IMR-90 (cell line): ENCODE data around the gene ZNF521. TPM values are rescaled to one million over a fixed set of nuclear protein-coding genes. Genes with fewer than 3 reads are reported as not detected.

Experiments used
- ATAC-seq: fragments of 200-7000 bp; cut with Tn5 transposase; 2 replicates; pipeline ENCODE4 v1.9.1; 2020; ENCODE audit warnings: low read depth, mild to moderate bottlenecking, moderate library complexity
- BruUV-seq: library from RNA; stranded (reverse); fragments of 400-500 nt; replicated peaks from 2 replicates; lab custom pipeline; 2021; lab: Mats Ljungman, UMichigan
- CTCF ChIA-PET: fragments of 300-600 bp; formaldehyde crosslinking; extraction: SDS; loops from one replicate; lab custom pipeline; 2021; ENCODE audit warnings: antibody characterized with exemption; lab: Yijun Ruan, JAX
- POLR2A ChIA-PET: fragments of 300-600 bp; sonication (Branson Sonifier 250); formaldehyde crosslinking; loops from one replicate; lab custom pipeline; 2022; ENCODE audit warnings: antibody characterized with exemption; ENCODE audit not compliant: unreplicated experiment; lab: Charles Lee
- DNase-seq: peaks from one replicate; pipeline ENCODE4 v3.0.0; 2013
- H2AFZ ChIP-seq: replicated peaks from 2 replicates; pipeline ENCODE3; 2013; ENCODE audit warnings: low read length, mild to moderate bottlenecking; ENCODE audit not compliant: poor library complexity
- H2AK5ac ChIP-seq: 2 replicates; pipeline ENCODE4 v1.6.1; 2013; ENCODE audit warnings: low read depth, low read length, inconsistent platforms
- H2AK9ac ChIP-seq: replicated peaks from 2 replicates; pipeline ENCODE3; 2013; ENCODE audit warnings: mild to moderate bottlenecking, low read depth, low read length, moderate library complexity; ENCODE audit not compliant: poor library complexity
- H2BK120ac ChIP-seq: 2 replicates; pipeline ENCODE4 v1.6.1; 2013; ENCODE audit warnings: low read depth, low read length, inconsistent platforms
- H2BK15ac ChIP-seq: 3 replicates; pipeline ENCODE4 v1.6.1; 2013; ENCODE audit warnings: low read depth, low read length, inconsistent platforms
- H2BK20ac ChIP-seq: 2 replicates; pipeline ENCODE4 v1.6.1; 2013; ENCODE audit warnings: low read depth, mild to moderate bottlenecking, inconsistent platforms, low read length, moderate library complexity
- H2BK5ac ChIP-seq: 2 replicates; pipeline ENCODE4 v1.6.1; 2013; ENCODE audit warnings: mild to moderate bottlenecking, low read depth, low read length, inconsistent platforms; ENCODE audit not compliant: poor library complexity, severe bottlenecking
- H3K14ac ChIP-seq: replicated peaks from 2 replicates; pipeline ENCODE4 v1.6.1; 2013; ENCODE audit warnings: low read depth, low read length, inconsistent platforms
- H3K18ac ChIP-seq: 2 replicates; pipeline ENCODE4 v1.6.1; 2013; ENCODE audit warnings: low read depth, low read length, control low read depth
- H3K23ac ChIP-seq: 2 replicates; pipeline ENCODE4 v1.6.1; 2013; ENCODE audit warnings: low read depth, low read length, inconsistent platforms
- H3K27ac ChIP-seq: 2 replicates; pipeline ENCODE4 v1.5.1; 2013; ENCODE audit warnings: mild to moderate bottlenecking, control low read depth, low read length; ENCODE audit not compliant: insufficient read depth
- H3K27me3 ChIP-seq: 2 replicates; pipeline ENCODE4 v1.6.1; 2013; ENCODE audit warnings: low read length; ENCODE audit not compliant: control insufficient read depth, insufficient read depth
- H3K36me3 ChIP-seq: 2 replicates; pipeline ENCODE4 v1.6.1; 2013; ENCODE audit warnings: low read length, mixed read lengths; ENCODE audit not compliant: control insufficient read depth, insufficient read depth
- H3K4ac ChIP-seq: 2 replicates; pipeline ENCODE4 v1.6.1; 2013; ENCODE audit warnings: low read depth, low read length, inconsistent platforms
- H3K4me1 ChIP-seq: 2 replicates; pipeline ENCODE4 v1.6.1; 2013; ENCODE audit warnings: low read length, mixed read lengths; ENCODE audit not compliant: control insufficient read depth, insufficient read depth
- H3K4me2 ChIP-seq: 2 replicates; pipeline ENCODE4 v1.6.1; 2013; ENCODE audit warnings: low read depth, mild to moderate bottlenecking, control low read depth, low read length, moderate library complexity
- H3K4me3 ChIP-seq: 2 replicates; pipeline ENCODE4 v1.5.1; 2013; ENCODE audit warnings: low read depth, mild to moderate bottlenecking, control low read depth, low read length, moderate library complexity; ENCODE audit not compliant: insufficient read depth
- H3K56ac ChIP-seq: 2 replicates; pipeline ENCODE4 v1.6.1; 2013; ENCODE audit warnings: low read length, inconsistent platforms; ENCODE audit not compliant: insufficient read depth; ENCODE audit errors: extremely low read depth
- H3K79me1 ChIP-seq, 2 experiments: 2 replicates each; pipeline ENCODE4 v1.6.1; 2013; ENCODE audit warnings: low read length in 2 of 2, inconsistent platforms in 1 of 2, low read depth in 1 of 2
- H3K9ac ChIP-seq: 2 replicates; pipeline ENCODE4 v1.6.1; 2013; ENCODE audit warnings: low read depth, low read length, control low read depth
- H3K9me1 ChIP-seq: 2 replicates; pipeline ENCODE4 v1.6.1; 2013; ENCODE audit warnings: low read length, inconsistent platforms; ENCODE audit not compliant: insufficient read depth
- H3K9me3 ChIP-seq: 2 replicates; pipeline ENCODE4 v1.6.1; 2013; ENCODE audit warnings: low read length; ENCODE audit not compliant: control insufficient read depth, insufficient read depth
- H4K20me1 ChIP-seq: 2 replicates; pipeline ENCODE4 v1.6.1; 2013; ENCODE audit warnings: low read length, inconsistent platforms; ENCODE audit not compliant: insufficient read depth
- H4K5ac ChIP-seq: 2 replicates; pipeline ENCODE4 v1.6.1; 2013; ENCODE audit warnings: mild to moderate bottlenecking, low read depth, low read length, control low read depth
- H4K8ac ChIP-seq, 2 experiments: 2 replicates each; pipeline ENCODE4 v1.6.1; 2013; ENCODE audit warnings: low read depth in 2 of 2, low read length in 2 of 2, control low read depth in 1 of 2, inconsistent platforms in 1 of 2
- H4K91ac ChIP-seq: 2 replicates; pipeline ENCODE4 v1.6.1; 2013; ENCODE audit warnings: low read depth, low read length, inconsistent platforms; ENCODE audit not compliant: insufficient read depth
- BHLHE40 ChIP-seq: fragments of 150-350 bp; IDR thresholded peaks from 2 replicates; pipeline ENCODE4 v1.6.1; 2016; ENCODE audit warnings: mild to moderate bottlenecking, low read depth, low read length
- CHD1 ChIP-seq: IDR thresholded peaks from 2 replicates; pipeline ENCODE4 v1.6.1; 2012; ENCODE audit warnings: low read depth, low read length, improper control_type of control experiment
- CTCF ChIP-seq: conservative IDR thresholded peaks from 2 replicates; pipeline ENCODE4 v1.5.1; 2012; ENCODE audit warnings: mild to moderate bottlenecking, low read depth, low read length, improper control_type of control experiment
- ELK1 ChIP-seq: fragments of 150-350 bp; IDR thresholded peaks from 2 replicates; pipeline ENCODE4 v1.6.1; 2016; ENCODE audit warnings: low read depth, mild to moderate bottlenecking, low read length, moderate library complexity, borderline replicate concordance
- FOS ChIP-seq: fragments of 150-350 bp; IDR thresholded peaks from 2 replicates; pipeline ENCODE4 v1.6.1; 2016; ENCODE audit warnings: low read depth, low read length
- MAFK ChIP-seq: IDR thresholded peaks from 2 replicates; pipeline ENCODE4 v1.6.1; 2012; ENCODE audit warnings: low read depth, low read length, improper control_type of control experiment
- MAZ ChIP-seq: IDR thresholded peaks from 2 replicates; pipeline ENCODE4 v1.6.1; 2012; ENCODE audit warnings: low read depth, mild to moderate bottlenecking, low read length, improper control_type of control experiment, moderate library complexity, borderline replicate concordance
- MXI1 ChIP-seq: IDR thresholded peaks from 2 replicates; pipeline ENCODE4 v1.6.1; 2012; ENCODE audit warnings: low read depth, mild to moderate bottlenecking, low read length, moderate library complexity, borderline replicate concordance
- NFE2L2 ChIP-seq: fragments of 150-350 bp; IDR thresholded peaks from 2 replicates; pipeline ENCODE4 v1.6.1; 2016; ENCODE audit warnings: low read depth, mild to moderate bottlenecking, low read length
- POLR2A ChIP-seq: IDR thresholded peaks from 2 replicates; pipeline ENCODE4 v1.6.1; 2012; ENCODE audit warnings: mild to moderate bottlenecking, low read depth, low read length
- RCOR1 ChIP-seq: IDR thresholded peaks from 2 replicates; pipeline ENCODE4 v1.6.1; 2012; ENCODE audit warnings: mild to moderate bottlenecking, low read length, improper control_type of control experiment; ENCODE audit not compliant: insufficient replicate concordance
- RFX5 ChIP-seq: IDR thresholded peaks from 2 replicates; pipeline ENCODE4 v1.8.0; 2012; ENCODE audit warnings: low read depth, mild to moderate bottlenecking, low read length, moderate library complexity
- dilution Hi-C: fragments of 300-500 bp; cut with HindIII; formaldehyde crosslinking; loops from one replicate; pipeline ENCODE4 v1.14.3; 2018; ENCODE audit warnings: low sequenced_read_pairs; ENCODE audit not compliant: unreplicated experiment
- in situ Hi-C: fragments of 300-500 bp; cut with MboI; formaldehyde crosslinking; loops from 3 replicates; pipeline ENCODE4 v1.14.3; 2019; ENCODE audit warnings: low sequenced_read_pairs, inconsistent platforms, mixed read lengths
- intact Hi-C: fragments of 100-400 bp; cut with micrococcal nuclease; formaldehyde crosslinking; loops from 2 replicates; pipeline ENCODE4 v1.10.0; 2022
- polyA plus RNA-seq, 3 experiments: library from polyadenylated mRNA; depleted of rRNA; stranded (reverse); fragments of >200 nt; gene quantifications; 2 replicates each; pipeline ENCODE4 v1.2.3, GENCODE V29; 2012; ENCODE audit warnings: low replicate concordance in 1 of 3
- total RNA-seq: library from RNA; depleted of rRNA; stranded (reverse); fragments of >200 nt; gene quantifications from 2 replicates; pipeline ENCODE4 v1.2.3, GENCODE V29; 2012
- TF ChIP-seq, protein P1 (sequence below): fragments of 150-350 bp; IDR thresholded peaks from 2 replicates; pipeline ENCODE4 v1.6.1; 2017; ENCODE audit warnings: mild to moderate bottlenecking, antibody characterized with exemption, low read length, low read depth

Gene ZNF521
- total and polyA plus RNA-seq, 2 of the 4 experiments (the other 2 are of a cell fraction) = 21.5 to 59.3 TPM

GRCh38 chr18:25305584-25305983, 46.4 kb downstream of the ZNF521 start:
- BruUV-seq = no TSS peak
- Histone ChIP-seq H3K18ac (no peak overlapping the region), H2AK5ac (no peak overlapping the region), H4K20me1 (no peaks in the 10 kb centered on the region), H3K9me3 (no peaks in the 10 kb centered on the region), H3K14ac (no peak overlapping the region), H3K79me1 (peaks cover 12 to 40% of the 10 kb centered on the region in 2 experiments; a peak in 3 of 4 replicates), H3K4ac (no peak overlapping the region), H2AK9ac (no peak overlapping the region), H4K5ac (no peak overlapping the region), H3K9ac (no peak overlapping the region), H4K8ac (no peak overlapping the region), H3K56ac (no peak overlapping the region), H3K23ac (no peak overlapping the region), H3K9me1 (peaks cover 7% of the 10 kb centered on the region), H3K4me1 (0 out of 2 replicates have a peak, but pooled peaks cover 2% of the 10 kb centered on the region), H3K4me3 (no peak overlapping the region), H2BK20ac (no peak overlapping the region), H4K91ac (no peak overlapping the region), H3K27me3 (no peaks in the 10 kb centered on the region), H2BK15ac (no peak overlapping the region), H3K4me2 (no peak overlapping the region), H3K27ac (no peak overlapping the region), H3K36me3 (peaks cover 7% of the 10 kb centered on the region), H2BK5ac (no peak overlapping the region), H2BK120ac (no peak overlapping the region), H2AFZ (no peak overlapping the region)
- no peak for TF ChIP-seq ELK1
- no peak for TF ChIP-seq RCOR1
- no peak for TF ChIP-seq MAFK
- TF ChIP-seq NFE2L2 = no peak
- no peak for TF ChIP-seq RFX5
- TF ChIP-seq POLR2A = no peak
- TF ChIP-seq BHLHE40 = no peak
- no peak for TF ChIP-seq FOS
- TF ChIP-seq MAZ = no peak
- TF ChIP-seq, protein P1, sequence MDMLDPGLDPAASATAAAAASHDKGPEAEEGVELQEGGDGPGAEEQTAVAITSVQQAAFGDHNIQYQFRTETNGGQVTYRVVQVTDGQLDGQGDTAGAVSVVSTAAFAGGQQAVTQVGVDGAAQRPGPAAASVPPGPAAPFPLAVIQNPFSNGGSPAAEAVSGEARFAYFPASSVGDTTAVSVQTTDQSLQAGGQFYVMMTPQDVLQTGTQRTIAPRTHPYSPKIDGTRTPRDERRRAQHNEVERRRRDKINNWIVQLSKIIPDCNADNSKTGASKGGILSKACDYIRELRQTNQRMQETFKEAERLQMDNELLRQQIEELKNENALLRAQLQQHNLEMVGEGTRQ = no peak
- TF ChIP-seq CTCF = no peak
- no peak for TF ChIP-seq MXI1
- no peak for TF ChIP-seq CHD1
- ATAC-seq (no peak), DNase-seq (peak; percentile 37)
- intact Hi-C loops = no loop called here
- ChIA-PET CTCF (no interaction called here), POLR2A (no interaction called here)
- dilution Hi-C loops = no loop called here
- in situ Hi-C loops = no loop called here
